Neural cell (in vitro differentiated cells): ENCODE measurements around the gene MTX2. TPM values are rescaled to one million over a fixed set of nuclear protein-coding genes. Genes with fewer than 3 reads are reported as not detected.

ENCODE experiments used
- H2AFZ ChIP-seq: fragments of 200-600, 300-800 bp; sonication (generic), shearing (Covaris generic); 2 replicates; pipeline ENCODE4 v1.6.0; 2014; ENCODE audit warnings: low read depth, mild to moderate bottlenecking, antibody characterized with exemption, low read length, moderate library complexity
- H3F3A ChIP-seq: fragments of 200-600 bp; shearing (Covaris generic); 2 replicates; pipeline ENCODE4 v1.6.1; 2016; ENCODE audit warnings: mild to moderate bottlenecking, moderate library complexity, mixed read lengths, antibody characterized with exemption, low read length; ENCODE audit not compliant: insufficient read depth, poor library complexity, severe bottlenecking
- H3K27ac ChIP-seq: fragments of 200-600, 300-800 bp; sonication (generic), shearing (Covaris generic); 2 replicates; pipeline ENCODE4 v1.5.1; 2014; ENCODE audit warnings: mild to moderate bottlenecking, low read length, moderate library complexity
- H3K27me3 ChIP-seq: fragments of 300-800, 200-600 bp; sonication (generic), shearing (Covaris generic); 2 replicates; pipeline ENCODE4 v1.6.0; 2014; ENCODE audit warnings: mild to moderate bottlenecking, low read depth, low read length, moderate library complexity; ENCODE audit not compliant: insufficient read depth
- H3K36me3 ChIP-seq: fragments of 300-800, 200-600 bp; sonication (generic), shearing (Covaris generic); 2 replicates; pipeline ENCODE4 v1.5.1; 2014; ENCODE audit warnings: mild to moderate bottlenecking, antibody characterized with exemption, low read length, moderate library complexity; ENCODE audit not compliant: insufficient read depth
- H3K4me2 ChIP-seq: fragments of 300-800, 200-600 bp; sonication (generic), shearing (Covaris generic); 2 replicates; pipeline ENCODE4 v1.6.0; 2014; ENCODE audit warnings: mild to moderate bottlenecking, low read length
- H3K4me3 ChIP-seq: fragments of 300-800, 200-600 bp; sonication (generic), shearing (Covaris generic); 2 replicates; pipeline ENCODE4 v1.5.1; 2014; ENCODE audit warnings: mild to moderate bottlenecking, low read length, moderate library complexity
- H3K79me2 ChIP-seq: fragments of 200-600 bp; shearing (Covaris generic); replicated peaks from 2 replicates; pipeline ENCODE4 v1.6.0; 2014; ENCODE audit warnings: mild to moderate bottlenecking, low read length, moderate library complexity; ENCODE audit not compliant: insufficient read depth
- H3K9ac ChIP-seq: fragments of 300-800, 200-600 bp; sonication (generic), shearing (Covaris generic); 2 replicates; pipeline ENCODE4 v1.6.1; 2016; ENCODE audit warnings: mild to moderate bottlenecking, low read length, mixed read lengths
- H3K9me2 ChIP-seq: fragments of 200-600 bp; shearing (Covaris generic); 2 replicates; pipeline ENCODE4 v1.6.1; 2016; ENCODE audit warnings: mild to moderate bottlenecking, low read length, mixed read lengths; ENCODE audit not compliant: insufficient read depth
- H3K9me3 ChIP-seq: fragments of 200-600, 300-800 bp; sonication (generic), shearing (Covaris generic); 2 replicates; pipeline ENCODE4 v1.6.1; 2016; ENCODE audit warnings: mild to moderate bottlenecking, mixed run types, low read length, moderate library complexity, mixed read lengths
- H4K20me1 ChIP-seq: fragments of 200-600 bp; shearing (Covaris generic); 2 replicates; pipeline ENCODE4 v1.6.1; 2016; ENCODE audit warnings: mild to moderate bottlenecking, mixed run types; ENCODE audit not compliant: insufficient read depth
- EP300 ChIP-seq: fragments of 450-650 bp; conservative IDR thresholded peaks from 2 replicates; pipeline ENCODE4 v1.6.1; 2014; ENCODE audit warnings: antibody characterized with exemption, mild to moderate bottlenecking, moderate library complexity; ENCODE audit not compliant: poor library complexity, severe bottlenecking
- EZH2 ChIP-seq: fragments of 200-600, 300-800 bp; shearing (Covaris generic), sonication (generic); IDR thresholded peaks from 2 replicates; pipeline ENCODE4 v1.6.1; 2014; ENCODE audit warnings: antibody characterized with exemption, low read length, borderline replicate concordance, mild to moderate bottlenecking; ENCODE audit not compliant: insufficient read depth, poor library complexity, severe bottlenecking
- MXI1 ChIP-seq: fragments of 450-650 bp; conservative IDR thresholded peaks from 2 replicates; pipeline ENCODE4 v1.6.1; 2014; ENCODE audit warnings: antibody characterized with exemption, mild to moderate bottlenecking; ENCODE audit not compliant: poor library complexity, severe bottlenecking
- POLR2AphosphoS5 ChIP-seq: IDR thresholded peaks from 2 replicates; pipeline ENCODE4 v1.6.1; 2012
- RAD21 ChIP-seq: fragments of 450-650 bp; conservative IDR thresholded peaks from 2 replicates; pipeline ENCODE4 v1.6.1; 2014; ENCODE audit warnings: antibody characterized with exemption, mild to moderate bottlenecking, moderate library complexity
- SMC3 ChIP-seq: fragments of 450-650 bp; conservative IDR thresholded peaks from 2 replicates; pipeline ENCODE4 v1.6.1; 2014; ENCODE audit warnings: antibody characterized with exemption, mild to moderate bottlenecking, moderate library complexity; ENCODE audit not compliant: poor library complexity
- TAF1 ChIP-seq: IDR thresholded peaks from 2 replicates; pipeline ENCODE4 v1.6.1; 2012; ENCODE audit warnings: low read depth
- polyA plus RNA-seq: library from polyadenylated mRNA; depleted of rRNA; stranded (reverse); fragments of >200 nt; gene quantifications from 2 replicates; pipeline ENCODE4 v1.2.3, GENCODE V29; 2014
- TF ChIP-seq, protein P1 (sequence below): IDR thresholded peaks from 2 replicates; pipeline ENCODE4 v1.6.1; 2012; ENCODE audit warnings: borderline replicate concordance
- TF ChIP-seq, protein P2 (sequence below): fragments of 450-650 bp; IDR thresholded peaks from 2 replicates; pipeline ENCODE4 v1.5.1; 2014; ENCODE audit warnings: antibody characterized with exemption, mild to moderate bottlenecking, moderate library complexity; ENCODE audit not compliant: poor library complexity, severe bottlenecking

MTX2 gene
- polyA plus RNA-seq, 1 donor from 2014 or later = 128 TPM

DNA sequence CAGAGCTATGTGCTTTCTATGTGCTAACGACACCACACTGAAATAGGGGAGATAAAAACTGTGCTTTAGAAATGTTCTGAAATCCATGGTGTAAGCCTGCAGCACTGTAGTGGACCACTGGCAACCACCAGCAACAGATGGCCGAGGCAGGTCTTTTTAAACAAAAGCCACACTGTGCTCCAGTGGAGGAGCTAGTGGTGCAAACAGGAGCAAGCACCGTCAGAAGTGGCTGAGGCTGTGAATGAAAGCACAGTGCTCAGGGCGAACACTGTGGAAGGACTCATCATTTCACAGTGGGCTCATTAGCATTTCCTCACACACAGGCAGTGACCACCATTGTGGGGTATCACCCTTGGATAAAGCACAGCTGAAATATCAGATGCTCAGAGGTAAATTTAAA, 22.9 kb upstream of the MTX2 start:
- H3K36me3 ChIP-seq = no peaks in the 10 kb centered on the region
- no peak overlapping the region for H3K27ac ChIP-seq
- H4K20me1 ChIP-seq = no peaks in the 10 kb centered on the region
- no peak overlapping the region for H3K4me3 ChIP-seq
- no peaks in the 10 kb centered on the region for H3K9me3 ChIP-seq
- H3K4me2 ChIP-seq = no peak overlapping the region
- no peak overlapping the region for H2AFZ ChIP-seq
- H3K9me2 ChIP-seq = no peaks in the 10 kb centered on the region
- no peaks in the 10 kb centered on the region for H3F3A ChIP-seq
- H3K27me3 ChIP-seq = no peaks in the 10 kb centered on the region
- TF ChIP-seq EZH2 = no peak
- TF ChIP-seq POLR2AphosphoS5 = no peak
- no peak for TF ChIP-seq EP300
- H3K79me2 ChIP-seq = no peaks in the 10 kb centered on the region
- H3K9ac ChIP-seq = no peak overlapping the region

DNA sequence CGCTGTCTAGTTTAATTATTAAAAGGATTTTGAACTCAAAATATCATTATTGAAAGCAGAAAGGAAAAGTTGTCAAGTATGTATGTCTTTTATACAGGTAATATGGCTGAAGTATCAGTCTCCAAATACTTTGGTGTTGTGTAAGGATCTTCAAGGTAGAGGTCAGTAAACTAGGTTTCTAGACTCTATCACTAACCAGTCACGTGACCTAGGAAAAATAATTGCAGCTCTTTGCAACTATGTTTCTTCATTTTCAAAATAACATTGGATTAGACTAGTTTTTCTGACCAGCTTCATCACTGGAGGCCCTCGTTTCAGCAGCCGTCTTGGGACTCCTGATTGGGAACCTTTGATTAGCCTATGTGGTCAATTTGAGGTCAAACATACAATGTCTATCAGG, 21.4 kb upstream of the MTX2 start:
- no peak overlapping the region for H3K4me2 ChIP-seq
- TF ChIP-seq MXI1 = no peak
- TF ChIP-seq, protein P1, sequence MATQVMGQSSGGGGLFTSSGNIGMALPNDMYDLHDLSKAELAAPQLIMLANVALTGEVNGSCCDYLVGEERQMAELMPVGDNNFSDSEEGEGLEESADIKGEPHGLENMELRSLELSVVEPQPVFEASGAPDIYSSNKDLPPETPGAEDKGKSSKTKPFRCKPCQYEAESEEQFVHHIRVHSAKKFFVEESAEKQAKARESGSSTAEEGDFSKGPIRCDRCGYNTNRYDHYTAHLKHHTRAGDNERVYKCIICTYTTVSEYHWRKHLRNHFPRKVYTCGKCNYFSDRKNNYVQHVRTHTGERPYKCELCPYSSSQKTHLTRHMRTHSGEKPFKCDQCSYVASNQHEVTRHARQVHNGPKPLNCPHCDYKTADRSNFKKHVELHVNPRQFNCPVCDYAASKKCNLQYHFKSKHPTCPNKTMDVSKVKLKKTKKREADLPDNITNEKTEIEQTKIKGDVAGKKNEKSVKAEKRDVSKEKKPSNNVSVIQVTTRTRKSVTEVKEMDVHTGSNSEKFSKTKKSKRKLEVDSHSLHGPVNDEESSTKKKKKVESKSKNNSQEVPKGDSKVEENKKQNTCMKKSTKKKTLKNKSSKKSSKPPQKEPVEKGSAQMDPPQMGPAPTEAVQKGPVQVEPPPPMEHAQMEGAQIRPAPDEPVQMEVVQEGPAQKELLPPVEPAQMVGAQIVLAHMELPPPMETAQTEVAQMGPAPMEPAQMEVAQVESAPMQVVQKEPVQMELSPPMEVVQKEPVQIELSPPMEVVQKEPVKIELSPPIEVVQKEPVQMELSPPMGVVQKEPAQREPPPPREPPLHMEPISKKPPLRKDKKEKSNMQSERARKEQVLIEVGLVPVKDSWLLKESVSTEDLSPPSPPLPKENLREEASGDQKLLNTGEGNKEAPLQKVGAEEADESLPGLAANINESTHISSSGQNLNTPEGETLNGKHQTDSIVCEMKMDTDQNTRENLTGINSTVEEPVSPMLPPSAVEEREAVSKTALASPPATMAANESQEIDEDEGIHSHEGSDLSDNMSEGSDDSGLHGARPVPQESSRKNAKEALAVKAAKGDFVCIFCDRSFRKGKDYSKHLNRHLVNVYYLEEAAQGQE = no peak
- TF ChIP-seq POLR2AphosphoS5 = no peak
- TF ChIP-seq EP300 = no peak
- TF ChIP-seq, protein P2, sequence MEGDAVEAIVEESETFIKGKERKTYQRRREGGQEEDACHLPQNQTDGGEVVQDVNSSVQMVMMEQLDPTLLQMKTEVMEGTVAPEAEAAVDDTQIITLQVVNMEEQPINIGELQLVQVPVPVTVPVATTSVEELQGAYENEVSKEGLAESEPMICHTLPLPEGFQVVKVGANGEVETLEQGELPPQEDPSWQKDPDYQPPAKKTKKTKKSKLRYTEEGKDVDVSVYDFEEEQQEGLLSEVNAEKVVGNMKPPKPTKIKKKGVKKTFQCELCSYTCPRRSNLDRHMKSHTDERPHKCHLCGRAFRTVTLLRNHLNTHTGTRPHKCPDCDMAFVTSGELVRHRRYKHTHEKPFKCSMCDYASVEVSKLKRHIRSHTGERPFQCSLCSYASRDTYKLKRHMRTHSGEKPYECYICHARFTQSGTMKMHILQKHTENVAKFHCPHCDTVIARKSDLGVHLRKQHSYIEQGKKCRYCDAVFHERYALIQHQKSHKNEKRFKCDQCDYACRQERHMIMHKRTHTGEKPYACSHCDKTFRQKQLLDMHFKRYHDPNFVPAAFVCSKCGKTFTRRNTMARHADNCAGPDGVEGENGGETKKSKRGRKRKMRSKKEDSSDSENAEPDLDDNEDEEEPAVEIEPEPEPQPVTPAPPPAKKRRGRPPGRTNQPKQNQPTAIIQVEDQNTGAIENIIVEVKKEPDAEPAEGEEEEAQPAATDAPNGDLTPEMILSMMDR = no peak
- no peak overlapping the region for H3K4me3 ChIP-seq
- no peaks in the 10 kb centered on the region for H4K20me1 ChIP-seq
- H3K9me2 ChIP-seq = no peaks in the 10 kb centered on the region
- no peak overlapping the region for H3K9ac ChIP-seq
- no peaks in the 10 kb centered on the region for H3K79me2 ChIP-seq
- H3F3A ChIP-seq = no peaks in the 10 kb centered on the region
- no peak overlapping the region for H3K27ac ChIP-seq
- no peaks in the 10 kb centered on the region for H3K9me3 ChIP-seq
- H3K36me3 ChIP-seq = no peaks in the 10 kb centered on the region
- H3K27me3 ChIP-seq = no peaks in the 10 kb centered on the region
- H2AFZ ChIP-seq = no peak overlapping the region

DNA sequence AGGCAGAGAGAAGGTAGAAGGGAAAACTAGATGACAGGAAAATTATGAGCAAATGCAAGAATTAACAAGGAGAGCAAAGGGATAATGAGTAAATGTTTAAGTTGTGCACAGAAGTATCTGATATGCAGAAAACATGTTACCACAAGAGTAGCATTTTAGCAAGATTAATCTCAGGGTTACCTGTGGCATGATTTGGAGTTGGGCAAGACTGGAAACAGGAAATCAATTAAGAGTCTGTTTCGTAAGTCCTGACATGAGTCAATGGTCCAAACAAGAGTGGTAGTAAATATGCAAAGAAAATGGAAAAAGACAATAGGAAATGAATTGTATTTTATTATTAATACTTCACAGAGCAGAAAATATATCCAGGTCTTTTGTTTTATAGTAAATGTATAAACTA, 17.3 kb upstream of the MTX2 start:
- Histone ChIP-seq H3K9ac (no peak overlapping the region), H4K20me1 (no peaks in the 10 kb centered on the region), H3K9me3 (no peaks in the 10 kb centered on the region), H3K36me3 (no peaks in the 10 kb centered on the region), H3K79me2 (no peaks in the 10 kb centered on the region), H2AFZ (no peak overlapping the region), H3K27ac (no peak overlapping the region), H3K27me3 (no peaks in the 10 kb centered on the region), H3K9me2 (no peaks in the 10 kb centered on the region), H3K4me2 (no peak overlapping the region), H3F3A (no peaks in the 10 kb centered on the region), H3K4me3 (no peak overlapping the region)
- no peak for TF ChIP-seq RAD21
- no peak for TF ChIP-seq POLR2AphosphoS5
- TF ChIP-seq MXI1 = no peak
- TF ChIP-seq EZH2 = no peak
- no peak for TF ChIP-seq SMC3
- TF ChIP-seq, protein P2 = no peak
- no peak for TF ChIP-seq EP300
- TF ChIP-seq TAF1 = no peak
- TF ChIP-seq, protein P1 = no peak
